H9 (cell line): Measurements from ENCODE around the gene FBXO24. TPM values are rescaled to one million over a fixed set of nuclear protein-coding genes. Genes with fewer than 3 reads are reported as not detected.

Experiments
- DNase-seq: peaks from one replicate; pipeline ENCODE4 v3.0.0-alpha.2; 2017
- H2AFZ ChIP-seq: one replicate; pipeline ENCODE4 v1.6.1; 2013; ENCODE audit warnings: mild to moderate bottlenecking, low read length, control low read depth, moderate library complexity
- H2AK5ac ChIP-seq: 2 replicates; pipeline ENCODE4 v1.6.1; 2013; ENCODE audit warnings: low read length, control low read depth, mixed read lengths; ENCODE audit not compliant: insufficient read length
- H2BK120ac ChIP-seq: one replicate; pipeline ENCODE4 v1.6.1; 2013; ENCODE audit warnings: low read depth, mild to moderate bottlenecking, low read length, control low read depth, inconsistent platforms; ENCODE audit not compliant: poor library complexity, severe bottlenecking
- H2BK12ac ChIP-seq: 2 replicates; pipeline ENCODE4 v1.6.1; 2013; ENCODE audit warnings: low read length, control low read depth, mixed read lengths, low read depth; ENCODE audit not compliant: insufficient read length
- H2BK15ac ChIP-seq: 2 replicates; pipeline ENCODE4 v1.6.1; 2013; ENCODE audit warnings: low read depth, low read length, control low read depth
- H2BK20ac ChIP-seq: one replicate; pipeline ENCODE4 v1.6.1; 2013; ENCODE audit warnings: low read depth, mild to moderate bottlenecking, low read length, control low read depth, inconsistent platforms; ENCODE audit not compliant: poor library complexity, severe bottlenecking
- H2BK5ac ChIP-seq: 2 replicates; pipeline ENCODE4 v1.6.1; 2013; ENCODE audit warnings: low read length, control low read depth, mixed read lengths; ENCODE audit not compliant: insufficient read length
- H3K14ac ChIP-seq: 2 replicates; pipeline ENCODE4 v1.6.1; 2013; ENCODE audit warnings: low read length, control low read depth; ENCODE audit not compliant: insufficient read depth
- H3K18ac ChIP-seq: 2 replicates; pipeline ENCODE4 v1.6.1; 2013; ENCODE audit warnings: low read depth, mild to moderate bottlenecking, mixed read lengths, low read length, control low read depth; ENCODE audit not compliant: insufficient read length
- H3K23ac ChIP-seq: 2 replicates; pipeline ENCODE4 v1.6.1; 2013; ENCODE audit warnings: low read length, control low read depth, mixed read lengths, low read depth; ENCODE audit not compliant: insufficient read length
- H3K23me2 ChIP-seq: 2 replicates; pipeline ENCODE4 v1.6.1; 2013; ENCODE audit warnings: low read depth, mild to moderate bottlenecking, mixed read lengths, low read length, control low read depth; ENCODE audit not compliant: insufficient read length, poor library complexity, severe bottlenecking
- H3K27ac ChIP-seq: 2 replicates; pipeline ENCODE4 v1.5.1; 2013; ENCODE audit warnings: low read length, control low read depth, mixed read lengths, low read depth; ENCODE audit not compliant: insufficient read length
- H3K27me3 ChIP-seq: 2 replicates; pipeline ENCODE4 v1.6.1; 2013; ENCODE audit warnings: low read length, control low read depth, inconsistent platforms; ENCODE audit not compliant: insufficient read depth
- H3K4ac ChIP-seq: 2 replicates; pipeline ENCODE4 v1.6.1; 2013; ENCODE audit warnings: low read depth, mild to moderate bottlenecking, control low read depth, inconsistent platforms, low read length, moderate library complexity
- H3K4me1 ChIP-seq: 2 replicates; pipeline ENCODE4 v1.6.1; 2013; ENCODE audit warnings: low read length, control low read depth, inconsistent platforms; ENCODE audit not compliant: insufficient read depth
- H3K4me2 ChIP-seq: 2 replicates; pipeline ENCODE4 v1.6.1; 2013; ENCODE audit warnings: low read length, control low read depth, mixed read lengths; ENCODE audit not compliant: insufficient read length, insufficient read depth
- H3K56ac ChIP-seq: 2 replicates; pipeline ENCODE4 v1.6.1; 2013; ENCODE audit warnings: low read depth, mild to moderate bottlenecking, mixed read lengths, low read length, control low read depth; ENCODE audit not compliant: insufficient read length
- H3K79me1 ChIP-seq: 2 replicates; pipeline ENCODE4 v1.6.1; 2013; ENCODE audit warnings: low read depth, mild to moderate bottlenecking, moderate library complexity, low read length, control low read depth, inconsistent platforms; ENCODE audit not compliant: insufficient read depth, poor library complexity, severe bottlenecking
- H3K79me2 ChIP-seq: 2 replicates; pipeline ENCODE4 v1.6.1; 2013; ENCODE audit warnings: low read length, control low read depth, inconsistent platforms; ENCODE audit not compliant: insufficient read depth
- H3K9ac ChIP-seq: 2 replicates; pipeline ENCODE4 v1.6.1; 2013; ENCODE audit warnings: low read length, control low read depth, mixed read lengths; ENCODE audit not compliant: insufficient read length; ENCODE audit errors: extremely low read depth
- H3K9me3 ChIP-seq: one replicate; pipeline ENCODE4 v1.6.1; 2013; ENCODE audit warnings: low read depth, low read length, inconsistent platforms; ENCODE audit not compliant: control insufficient read depth
- H3T11ph ChIP-seq: one replicate; pipeline ENCODE4 v1.6.1; 2013; ENCODE audit warnings: mild to moderate bottlenecking, low read length, control low read depth, inconsistent platforms
- H4K20me1 ChIP-seq: one replicate; pipeline ENCODE4 v1.6.1; 2013; ENCODE audit not compliant: control insufficient read depth, insufficient read length, insufficient read depth
- H4K5ac ChIP-seq: 2 replicates; pipeline ENCODE4 v1.6.1; 2013; ENCODE audit warnings: low read depth, mild to moderate bottlenecking, mixed read lengths, low read length, control low read depth; ENCODE audit not compliant: insufficient read length
- H4K8ac ChIP-seq: replicated peaks from 2 replicates; pipeline ENCODE4 v1.6.1; 2013; ENCODE audit warnings: low read length, control low read depth, mixed read lengths, low read depth; ENCODE audit not compliant: insufficient read length
- H4K91ac ChIP-seq: 2 replicates; pipeline ENCODE4 v1.6.1; 2013; ENCODE audit warnings: low read depth, mild to moderate bottlenecking, moderate library complexity, mixed read lengths, low read length, control low read depth; ENCODE audit not compliant: insufficient read length
- H3K27ac Mint-ChIP-seq, 3 experiments: 2 replicates in 2 of 3; 3 replicates in 1 of 3; pipeline ENCODE4 v1.8.0; 2020 to 2021; ENCODE audit warnings: mixed read lengths in 3 of 3, mild to moderate bottlenecking in 1 of 3, moderate library complexity in 1 of 3
- H3K27me3 Mint-ChIP-seq: 2 replicates; pipeline ENCODE4 v1.8.0; 2021; ENCODE audit warnings: low read depth, mild to moderate bottlenecking, moderate library complexity, mixed read lengths
- H3K36me3 Mint-ChIP-seq, 3 experiments: 2 replicates in 2 of 3; 3 replicates in 1 of 3; pipeline ENCODE4 v1.8.0; 2020 to 2021; ENCODE audit warnings: low read depth in 3 of 3, mixed read lengths in 3 of 3; ENCODE audit not compliant: insufficient read depth in 1 of 3
- H3K4me1 Mint-ChIP-seq, 2 experiments: 2 replicates each; pipeline ENCODE4 v1.8.0; 2020; ENCODE audit warnings: mixed read lengths in 2 of 2
- H3K4me3 Mint-ChIP-seq, 2 experiments: 2 replicates in 1 of 2; 3 replicates in 1 of 2; pipeline ENCODE4 v1.8.0; 2020 to 2021; ENCODE audit warnings: mild to moderate bottlenecking in 2 of 2, mixed read lengths in 2 of 2, moderate library complexity in 1 of 2
- H3K9me3 Mint-ChIP-seq, 2 experiments: 2 replicates in 1 of 2; 3 replicates in 1 of 2; pipeline ENCODE4 v1.8.0; 2020; ENCODE audit warnings: mild to moderate bottlenecking in 2 of 2, mixed read lengths in 2 of 2, moderate library complexity in 1 of 2
- WGBS: extraction: QIAGEN DNeasy Blood & Tissue Kit; methylation state at CpG from one replicate; pipeline ENCODE4 v1.1.7; 2013; ENCODE audit warnings: missing lambda C conversion rate, low lambda C conversion rate, mixed read lengths; ENCODE audit not compliant: insufficient read length; ENCODE audit errors: extremely low coverage; 5-methylcytosine and 5-hydroxymethylcytosine counted together
- total RNA-seq: library from RNA; stranded (reverse); gene quantifications from 2 replicates; pipeline ENCODE4 v1.2.1, GENCODE V29; 2021
- TF ChIP-seq, protein P1 (sequence below): fragments of 200-600 bp; sonication (generic); conservative IDR thresholded peaks from 3 replicates; pipeline ENCODE4 v1.8.0; 2021; ENCODE audit warnings: antibody characterized with exemption, mild to moderate bottlenecking

Gene FBXO24
- total RNA-seq, 1 experiment from 2014 or later = 0.85 TPM

DNA sequence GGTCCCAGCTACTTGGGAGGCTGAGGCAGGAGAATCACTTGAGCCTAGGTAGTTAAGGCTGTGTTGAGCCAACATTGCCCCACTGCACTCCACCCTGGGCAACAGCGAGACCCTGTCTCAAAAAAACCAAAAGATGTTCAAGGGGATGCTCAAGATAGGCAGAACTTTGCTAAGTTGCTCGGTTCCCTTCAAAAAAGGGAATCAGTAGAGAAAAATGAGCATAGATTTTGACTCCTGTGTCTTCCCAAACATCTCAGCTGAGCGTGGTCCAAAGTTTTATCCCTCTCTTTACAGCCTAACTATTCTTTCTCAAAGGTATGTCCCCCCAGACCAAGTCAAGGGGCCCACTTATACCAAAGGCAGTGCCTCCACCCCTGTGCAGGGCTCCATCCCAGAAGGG lies 33.1 kb upstream of the FBXO24 start:
- Histone ChIP-seq H3K9me3 (no peaks in the 10 kb centered on the region), H3K4ac (no peak overlapping the region), H4K8ac (no peak overlapping the region), H3K79me1 (no peaks in the 10 kb centered on the region), H2AK5ac (no peak overlapping the region), H4K91ac (no peak overlapping the region), H3K9ac (no peak overlapping the region), H2BK15ac (no peak overlapping the region), H3K27ac (no peak overlapping the region), H3K4me2 (no peak overlapping the region), H2BK120ac (no peak overlapping the region), H4K5ac (no peak overlapping the region), H3K23me2 (no peaks in the 10 kb centered on the region), H3K27me3 (no peaks in the 10 kb centered on the region), H2BK12ac (no peak overlapping the region), H3K56ac (no peak overlapping the region), H3K4me1 (no peaks in the 10 kb centered on the region), H2BK20ac (no peak overlapping the region), H3K23ac (no peak overlapping the region), H4K20me1 (no peaks in the 10 kb centered on the region), H3K79me2 (no peaks in the 10 kb centered on the region), H3K14ac (no peak overlapping the region), H2BK5ac (no peak overlapping the region), H3T11ph (no peak overlapping the region), H3K18ac (no peak overlapping the region), H2AFZ (no peak overlapping the region)
- no peaks in the 10 kb centered on the region; a peak in 1 of 4 replicates for H3K4me1 Mint-ChIP-seq
- WGBS = no CpG with 5 or more reads among the region's 3 CpGs
- H3K27ac Mint-ChIP-seq = no peak overlapping the region; a peak in 1 of 7 replicates
- no peaks in the 10 kb centered on the region for H3K27me3 Mint-ChIP-seq
- no peaks in the 10 kb centered on the region for H3K9me3 Mint-ChIP-seq
- TF ChIP-seq, protein P1, sequence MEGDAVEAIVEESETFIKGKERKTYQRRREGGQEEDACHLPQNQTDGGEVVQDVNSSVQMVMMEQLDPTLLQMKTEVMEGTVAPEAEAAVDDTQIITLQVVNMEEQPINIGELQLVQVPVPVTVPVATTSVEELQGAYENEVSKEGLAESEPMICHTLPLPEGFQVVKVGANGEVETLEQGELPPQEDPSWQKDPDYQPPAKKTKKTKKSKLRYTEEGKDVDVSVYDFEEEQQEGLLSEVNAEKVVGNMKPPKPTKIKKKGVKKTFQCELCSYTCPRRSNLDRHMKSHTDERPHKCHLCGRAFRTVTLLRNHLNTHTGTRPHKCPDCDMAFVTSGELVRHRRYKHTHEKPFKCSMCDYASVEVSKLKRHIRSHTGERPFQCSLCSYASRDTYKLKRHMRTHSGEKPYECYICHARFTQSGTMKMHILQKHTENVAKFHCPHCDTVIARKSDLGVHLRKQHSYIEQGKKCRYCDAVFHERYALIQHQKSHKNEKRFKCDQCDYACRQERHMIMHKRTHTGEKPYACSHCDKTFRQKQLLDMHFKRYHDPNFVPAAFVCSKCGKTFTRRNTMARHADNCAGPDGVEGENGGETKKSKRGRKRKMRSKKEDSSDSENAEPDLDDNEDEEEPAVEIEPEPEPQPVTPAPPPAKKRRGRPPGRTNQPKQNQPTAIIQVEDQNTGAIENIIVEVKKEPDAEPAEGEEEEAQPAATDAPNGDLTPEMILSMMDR = no peak
- peaks cover 2 to 41% (median 33%) of the 10 kb centered on the region in 3 experiments; a peak in 6 of 7 replicates for H3K36me3 Mint-ChIP-seq
- DNase-seq = no peak
- no peak overlapping the region for H3K4me3 Mint-ChIP-seq
